MCF 10A (cell line): ENCODE measurements around the gene PICALM. TPM values are rescaled to one million over a fixed set of nuclear protein-coding genes. Genes with fewer than 3 reads are reported as not detected.

Experiments
- BruUV-seq: library from RNA; stranded (reverse); fragments of 400-500 nt; replicated peaks from 2 replicates; lab custom pipeline; 2021; lab: Mats Ljungman, UMichigan
- CTCF ChIA-PET: fragments of 300-600 bp; sonication (Branson Sonifier 250); formaldehyde crosslinking; extraction: SDS; loops from one replicate; lab custom pipeline; 2021; ENCODE audit warnings: antibody characterized with exemption, inconsistent platforms; lab: Yijun Ruan, JAX
- POLR2A ChIA-PET: fragments of 300-600, 350-650 bp; sonication (Branson Sonifier 250); formaldehyde crosslinking; extraction: SDS; loops from one replicate; lab custom pipeline; 2020; ENCODE audit warnings: antibody characterized with exemption, inconsistent platforms; lab: Yijun Ruan, JAX
- DNase-seq: peaks from one replicate; pipeline ENCODE4 v3.0.0-alpha.2; 2018; ENCODE audit not compliant: unreplicated experiment
- H3K27ac Mint-ChIP-seq: one replicate; pipeline ENCODE4 v1.8.0; 2022; ENCODE audit warnings: mild to moderate bottlenecking, low read depth, mixed read lengths; ENCODE audit not compliant: unreplicated experiment
- H3K27me3 Mint-ChIP-seq: one replicate; pipeline ENCODE4 v1.8.0; 2022; ENCODE audit warnings: mixed read lengths; ENCODE audit not compliant: insufficient read depth, unreplicated experiment
- H3K36me3 Mint-ChIP-seq: one replicate; pipeline ENCODE4 v1.8.0; 2022; ENCODE audit warnings: mild to moderate bottlenecking, moderate library complexity, mixed read lengths; ENCODE audit not compliant: insufficient read depth, unreplicated experiment
- H3K4me1 Mint-ChIP-seq: one replicate; pipeline ENCODE4 v1.8.0; 2022; ENCODE audit warnings: mixed read lengths; ENCODE audit not compliant: insufficient read depth, unreplicated experiment
- H3K4me3 Mint-ChIP-seq: one replicate; pipeline ENCODE4 v1.8.0; 2022; ENCODE audit warnings: mild to moderate bottlenecking, moderate library complexity, mixed read lengths; ENCODE audit not compliant: unreplicated experiment
- H3K9me3 Mint-ChIP-seq: one replicate; pipeline ENCODE4 v1.8.0; 2022; ENCODE audit warnings: mixed read lengths; ENCODE audit not compliant: unreplicated experiment
- CTCF ChIP-seq: fragments of 200-600 bp; IDR thresholded peaks from one replicate; pipeline ENCODE4 v1.8.0; 2022; ENCODE audit warnings: antibody characterized with exemption, mild to moderate bottlenecking; ENCODE audit not compliant: unreplicated experiment
- intact Hi-C: fragments of 100-400 bp; cut with micrococcal nuclease; formaldehyde crosslinking; loops from 2 replicates; pipeline ENCODE4 v1.14.1; 2022
- total RNA-seq: library from RNA; stranded (reverse); gene quantifications from 2 replicates; pipeline ENCODE4 v1.2.3, GENCODE V29; 2022

Gene PICALM
- total RNA-seq, 1 experiment from 2014 or later, result 137 TPM

- H3K36me3 Mint-ChIP-seq, result peaks cover 58% of the 10 kb centered on the region
- TF ChIP-seq CTCF, result no peak
- BruUV-seq, result no TSS peak
- no peak overlapping the region for H3K4me3 Mint-ChIP-seq
- no peaks in the 10 kb centered on the region for H3K9me3 Mint-ChIP-seq
- ChIA-PET POLR2A (interaction anchor here (0.6 to 1.2 kb wide), 4 partner anchors 14 to 480 kb away, joined by 3 to 5 read pairs (median 3); no protein-coding TSS in a partner anchor), CTCF (interaction anchor here (0.6 to 1.1 kb wide), 4 partner anchors 9 to 227 kb away, joined by 3 to 5 read pairs (median 4); no protein-coding TSS in a partner anchor)
- H3K4me1 Mint-ChIP-seq, result peaks cover 6% of the 10 kb centered on the region
- no peak overlapping the region for H3K27ac Mint-ChIP-seq
- no peaks in the 10 kb centered on the region for H3K27me3 Mint-ChIP-seq
- no peak for DNase-seq
- intact Hi-C loops, result no loop called here
Measured at GRCh38 chr11:85991508-85991907, 77.4 kb downstream of the PICALM start.

- no peak for DNase-seq
- no peak overlapping the region for H3K4me3 Mint-ChIP-seq
- H3K27me3 Mint-ChIP-seq, result no peaks in the 10 kb centered on the region
- intact Hi-C loops, result no loop called here
- CTCF ChIA-PET, result interaction anchor here (0.6 to 1.4 kb wide), 4 partner anchors 8 to 302 kb away, joined by 3 to 4 read pairs (median 4); no protein-coding TSS in a partner anchor
- POLR2A ChIA-PET, result interaction anchor here (1.0 to 1.5 kb wide), 3 partner anchors 9 to 27 kb away, joined by 3 to 4 read pairs (median 3); no protein-coding TSS in a partner anchor
- peaks cover 6% of the 10 kb centered on the region for H3K4me1 Mint-ChIP-seq
- H3K9me3 Mint-ChIP-seq, result no peaks in the 10 kb centered on the region
- no TSS peak for BruUV-seq
- TF ChIP-seq CTCF, result no peak
- no peak overlapping the region for H3K27ac Mint-ChIP-seq
- H3K36me3 Mint-ChIP-seq, result peaks cover 64% of the 10 kb centered on the region
Measured at GRCh38 chr11:85989746-85990145, 79.1 kb downstream of the PICALM start.

GRCh38 chr11:85988780-85989179, 80.1 kb downstream of the PICALM start:
- no peak for DNase-seq
- H3K27ac Mint-ChIP-seq, result peak overlapping the region; percentile 65
- POLR2A ChIA-PET, result interaction anchor here (0.7 to 1.5 kb wide), 3 partner anchors 8 to 40 kb away, joined by 3 to 4 read pairs (median 4); no protein-coding TSS in a partner anchor
- peaks cover 6% of the 10 kb centered on the region for H3K4me1 Mint-ChIP-seq
- BruUV-seq, result no TSS peak
- intact Hi-C loops, result no loop called here
- H3K4me3 Mint-ChIP-seq, result no peak overlapping the region
- no peak for TF ChIP-seq CTCF
- peaks cover 65% of the 10 kb centered on the region for H3K36me3 Mint-ChIP-seq
- no peaks in the 10 kb centered on the region for H3K27me3 Mint-ChIP-seq
- CTCF ChIA-PET, result interaction anchor here (0.6 to 1.4 kb wide), 4 partner anchors 9 to 935 kb away, joined by 3 to 5 read pairs (median 4); no protein-coding TSS in a partner anchor
- no peaks in the 10 kb centered on the region for H3K9me3 Mint-ChIP-seq

GRCh38 chr11:85977751-85978160, 91.1 kb downstream of the PICALM start:
- ChIA-PET CTCF (no interaction called here), POLR2A (interaction anchor here (1.0 to 1.3 kb wide), 2 partner anchors 13 to 14 kb away, joined by 5 read pairs; no protein-coding TSS in a partner anchor)
- Mint-ChIP-seq H3K4me3 (no peak overlapping the region), H3K4me1 (no peaks in the 10 kb centered on the region), H3K27me3 (no peaks in the 10 kb centered on the region), H3K9me3 (no peaks in the 10 kb centered on the region), H3K27ac (no peak overlapping the region), H3K36me3 (peaks cover 37% of the 10 kb centered on the region)
- intact Hi-C loops, result no loop called here
- BruUV-seq, result no TSS peak
- no peak for DNase-seq
- no peak for TF ChIP-seq CTCF
